Nephron (organoid): ENCODE measurements around the gene CEACAM21.

Experiments used
- H3K27ac Mint-ChIP-seq, 3 experiments: 2 replicates each; pipeline ENCODE4 v1.8.0; 2020; ENCODE audit warnings: mixed read lengths in 3 of 3, mild to moderate bottlenecking in 2 of 3, moderate library complexity in 1 of 3
- H3K27me3 Mint-ChIP-seq: 2 replicates; pipeline ENCODE4 v1.8.0; 2021; ENCODE audit warnings: low read depth, mild to moderate bottlenecking, moderate library complexity, mixed read lengths
- H3K36me3 Mint-ChIP-seq: 2 replicates; pipeline ENCODE4 v1.8.0; 2020; ENCODE audit warnings: low read depth, mixed read lengths
- H3K4me1 Mint-ChIP-seq: 2 replicates; pipeline ENCODE4 v1.8.0; 2020; ENCODE audit warnings: mixed read lengths
- H3K4me3 Mint-ChIP-seq, 3 experiments: 2 replicates each; pipeline ENCODE4 v1.8.0; 2020; ENCODE audit warnings: mild to moderate bottlenecking in 3 of 3, mixed read lengths in 3 of 3, moderate library complexity in 2 of 3
- H3K9me3 Mint-ChIP-seq: 2 replicates; pipeline ENCODE4 v1.8.0; 2020; ENCODE audit warnings: mixed read lengths
- TF ChIP-seq, protein P1 (sequence below), 3 experiments: fragments of 200-600 bp; sonication (generic); IDR thresholded peaks; one replicate each; pipeline ENCODE4 v1.5.0; 2021; ENCODE audit warnings: antibody characterized with exemption in 3 of 3; ENCODE audit not compliant: unreplicated experiment in 3 of 3

The CEACAM21 gene

DNA sequence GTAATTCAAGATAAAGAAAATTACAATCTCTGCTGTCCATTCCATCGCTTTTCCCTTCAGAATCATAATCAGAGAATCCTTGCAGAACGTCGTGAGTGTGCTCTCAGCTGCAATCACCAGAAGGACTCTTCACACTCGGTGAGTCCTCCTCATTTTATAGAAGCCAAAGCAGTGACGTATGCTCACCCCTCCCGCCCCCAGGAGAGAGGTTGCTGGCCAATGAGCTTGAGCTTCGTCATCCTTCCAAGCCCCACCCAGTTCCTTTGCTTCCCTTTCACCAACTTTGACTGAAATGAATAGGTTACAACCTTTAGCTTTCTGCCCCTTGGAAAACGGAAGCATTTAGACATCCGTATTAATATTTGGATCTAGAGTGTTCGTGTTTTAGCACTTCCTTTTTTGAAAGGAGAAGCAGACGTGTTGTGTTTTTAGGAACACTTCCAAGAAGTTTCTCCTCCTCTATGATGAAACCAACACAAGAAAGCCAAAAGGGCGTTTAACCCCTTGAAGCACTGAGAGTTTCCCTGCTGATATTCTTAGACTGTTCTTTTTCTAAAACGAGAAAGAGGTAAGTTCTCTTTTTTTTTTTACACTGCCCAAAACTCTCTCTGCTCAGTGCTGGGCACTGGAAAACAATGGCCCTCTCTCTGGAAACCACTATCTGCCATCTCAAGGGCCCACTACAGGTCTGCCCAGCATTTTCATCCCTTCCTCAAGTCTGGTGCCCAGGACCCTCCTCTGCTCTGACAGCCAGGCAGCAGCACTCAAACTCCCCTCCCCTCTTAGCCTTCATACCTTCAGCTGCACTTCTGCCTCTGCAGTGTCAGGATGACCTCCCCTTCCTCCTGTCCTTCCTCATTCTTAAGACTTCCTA lies 44.3 kb upstream of the CEACAM21 start:
- Mint-ChIP-seq H3K4me3 (peak overlapping the region in 1 of 3 experiments; percentile 11), H3K36me3 (no peaks in the 10 kb centered on the region), H3K27ac (no peak overlapping the region), H3K9me3 (peaks cover 4% of the 10 kb centered on the region), H3K27me3 (peaks cover 28% of the 10 kb centered on the region), H3K4me1 (no peaks in the 10 kb centered on the region)
- TF ChIP-seq, protein P1, sequence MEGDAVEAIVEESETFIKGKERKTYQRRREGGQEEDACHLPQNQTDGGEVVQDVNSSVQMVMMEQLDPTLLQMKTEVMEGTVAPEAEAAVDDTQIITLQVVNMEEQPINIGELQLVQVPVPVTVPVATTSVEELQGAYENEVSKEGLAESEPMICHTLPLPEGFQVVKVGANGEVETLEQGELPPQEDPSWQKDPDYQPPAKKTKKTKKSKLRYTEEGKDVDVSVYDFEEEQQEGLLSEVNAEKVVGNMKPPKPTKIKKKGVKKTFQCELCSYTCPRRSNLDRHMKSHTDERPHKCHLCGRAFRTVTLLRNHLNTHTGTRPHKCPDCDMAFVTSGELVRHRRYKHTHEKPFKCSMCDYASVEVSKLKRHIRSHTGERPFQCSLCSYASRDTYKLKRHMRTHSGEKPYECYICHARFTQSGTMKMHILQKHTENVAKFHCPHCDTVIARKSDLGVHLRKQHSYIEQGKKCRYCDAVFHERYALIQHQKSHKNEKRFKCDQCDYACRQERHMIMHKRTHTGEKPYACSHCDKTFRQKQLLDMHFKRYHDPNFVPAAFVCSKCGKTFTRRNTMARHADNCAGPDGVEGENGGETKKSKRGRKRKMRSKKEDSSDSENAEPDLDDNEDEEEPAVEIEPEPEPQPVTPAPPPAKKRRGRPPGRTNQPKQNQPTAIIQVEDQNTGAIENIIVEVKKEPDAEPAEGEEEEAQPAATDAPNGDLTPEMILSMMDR (IDR thresholded peaks at IDR 0.05; ENCODE audit: unreplicated experiment in 3 of 3) = no peak

DNA sequence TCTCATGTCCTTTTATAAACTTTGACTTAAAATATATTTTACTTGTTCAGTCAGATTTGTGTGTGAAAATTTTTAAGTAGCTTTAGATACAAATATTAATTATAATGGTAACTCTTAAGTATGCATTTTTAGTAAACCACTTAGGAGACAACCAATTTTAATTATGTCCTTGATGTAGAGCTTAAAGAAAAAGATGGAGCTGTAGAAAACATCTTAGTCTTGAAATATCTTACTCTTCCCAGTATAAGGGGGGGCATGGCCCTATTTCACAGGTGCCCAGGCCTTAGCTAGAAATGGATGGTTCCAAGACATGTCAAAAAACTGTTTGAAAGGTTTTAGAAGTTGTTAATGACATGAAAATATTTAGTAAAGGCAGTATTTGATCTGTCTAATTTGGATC lies 43.4 kb upstream of the CEACAM21 start:
- H3K4me3 Mint-ChIP-seq = no peak overlapping the region
- peaks cover 4% of the 10 kb centered on the region for H3K9me3 Mint-ChIP-seq
- H3K27me3 Mint-ChIP-seq = peaks cover 32% of the 10 kb centered on the region
- no peaks in the 10 kb centered on the region for H3K36me3 Mint-ChIP-seq
- H3K27ac Mint-ChIP-seq = no peak overlapping the region
- TF ChIP-seq, protein P1 (IDR thresholded peaks at IDR 0.05; ENCODE audit: unreplicated experiment in 3 of 3) = no peak
- no peaks in the 10 kb centered on the region for H3K4me1 Mint-ChIP-seq

DNA sequence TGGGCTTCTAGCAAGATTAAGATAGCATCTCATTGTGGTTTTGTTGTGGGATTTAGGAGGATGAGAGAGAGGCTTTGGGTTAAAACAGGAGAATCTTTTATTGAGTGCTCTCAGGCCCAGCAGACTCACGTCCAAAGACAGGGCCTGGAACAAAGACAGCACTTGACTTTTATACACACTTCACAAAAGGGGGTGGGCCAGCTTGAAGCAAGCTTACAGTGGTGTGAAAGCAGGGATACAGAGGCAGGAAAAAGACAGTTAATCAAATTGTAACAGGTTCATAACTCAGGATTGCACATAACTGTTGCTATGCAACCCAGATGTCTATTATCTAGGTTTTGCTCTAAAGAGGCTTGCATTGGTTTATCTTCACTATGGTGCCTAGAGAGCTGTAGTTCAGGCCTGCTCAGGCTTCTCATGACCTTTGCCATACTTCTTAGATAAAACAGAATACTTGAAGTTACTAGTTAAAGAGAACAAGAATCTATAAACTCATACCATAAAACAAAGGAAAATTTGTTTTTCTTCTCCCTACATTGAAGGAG lies 42.2 kb upstream of the CEACAM21 start:
- H3K27ac Mint-ChIP-seq = no peak overlapping the region
- no peaks in the 10 kb centered on the region for H3K4me1 Mint-ChIP-seq
- TF ChIP-seq, protein P1 (IDR thresholded peaks at IDR 0.05; ENCODE audit: unreplicated experiment in 3 of 3) = no peak
- no peak overlapping the region for H3K4me3 Mint-ChIP-seq
- peaks cover 4% of the 10 kb centered on the region for H3K9me3 Mint-ChIP-seq
- no peaks in the 10 kb centered on the region for H3K36me3 Mint-ChIP-seq
- H3K27me3 Mint-ChIP-seq = peaks cover 33% of the 10 kb centered on the region

DNA sequence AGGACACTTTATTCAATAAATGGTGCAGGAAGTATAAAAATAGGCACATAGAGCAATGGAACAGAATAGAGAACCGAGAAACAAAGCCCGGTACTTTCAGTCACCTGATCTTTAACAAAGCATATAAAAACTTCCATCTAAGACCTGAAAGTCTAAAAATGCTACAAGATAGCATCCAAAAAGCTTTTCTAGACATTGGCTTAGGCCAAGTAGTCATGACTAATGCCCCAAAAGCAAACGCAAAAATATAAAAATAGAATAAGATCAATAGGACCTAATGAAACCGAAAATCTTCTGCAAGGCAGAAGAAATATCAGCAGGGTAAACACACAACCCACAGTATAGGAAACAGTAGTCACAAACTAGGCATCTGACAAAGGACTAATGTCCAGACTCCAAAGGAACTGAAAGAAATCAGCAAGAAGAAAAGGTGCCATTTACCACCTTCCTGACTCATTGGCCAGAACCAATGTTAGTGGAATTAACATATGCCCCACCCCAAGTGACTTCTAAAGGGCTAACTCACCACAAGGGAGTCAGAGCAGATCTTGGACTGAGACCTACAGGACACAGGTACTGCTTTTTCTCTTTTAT lies 40.8 kb upstream of the CEACAM21 start:
- H3K36me3 Mint-ChIP-seq = no peaks in the 10 kb centered on the region
- TF ChIP-seq, protein P1 (IDR thresholded peaks at IDR 0.05; ENCODE audit: unreplicated experiment in 3 of 3) = no peak
- H3K4me1 Mint-ChIP-seq = no peaks in the 10 kb centered on the region
- H3K4me3 Mint-ChIP-seq = no peak overlapping the region
- no peak overlapping the region for H3K27ac Mint-ChIP-seq
- H3K9me3 Mint-ChIP-seq = peaks cover 4% of the 10 kb centered on the region
- H3K27me3 Mint-ChIP-seq = peaks cover 35% of the 10 kb centered on the region

DNA sequence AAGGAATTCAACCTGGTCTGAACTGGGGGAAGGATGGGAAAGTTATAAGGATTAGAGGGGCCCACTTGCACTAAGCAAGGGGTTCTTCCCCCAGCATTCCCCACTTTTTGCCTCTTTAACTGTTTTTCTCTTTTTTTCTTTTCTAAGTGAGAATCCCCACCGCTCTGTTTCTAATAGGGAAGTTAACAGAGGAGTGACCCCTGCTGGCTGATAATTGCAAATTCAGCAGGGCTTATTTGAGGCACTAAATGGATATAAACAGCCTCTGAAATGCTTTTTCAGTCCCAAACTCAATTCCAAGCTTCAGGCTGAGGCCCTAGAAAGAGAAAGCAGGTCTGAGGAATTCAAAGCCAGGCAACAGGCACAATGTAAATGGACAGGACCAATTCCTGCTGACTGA lies 38.2 kb upstream of the CEACAM21 start:
- Mint-ChIP-seq H3K9me3 (no peaks in the 10 kb centered on the region), H3K27ac (no peak overlapping the region), H3K4me3 (no peak overlapping the region), H3K27me3 (peaks cover 31% of the 10 kb centered on the region), H3K4me1 (no peaks in the 10 kb centered on the region), H3K36me3 (no peaks in the 10 kb centered on the region)
- TF ChIP-seq, protein P1 (IDR thresholded peaks at IDR 0.05; ENCODE audit: unreplicated experiment in 3 of 3) = no peak
